ENCODE measurements around the gene TTN.
"Not testable (repeated sequence)": the region's sequence is repeated elsewhere in the genome, so short reads cannot be mapped to it uniquely, and the experiment has no call there.

Gene TTN

DNA sequence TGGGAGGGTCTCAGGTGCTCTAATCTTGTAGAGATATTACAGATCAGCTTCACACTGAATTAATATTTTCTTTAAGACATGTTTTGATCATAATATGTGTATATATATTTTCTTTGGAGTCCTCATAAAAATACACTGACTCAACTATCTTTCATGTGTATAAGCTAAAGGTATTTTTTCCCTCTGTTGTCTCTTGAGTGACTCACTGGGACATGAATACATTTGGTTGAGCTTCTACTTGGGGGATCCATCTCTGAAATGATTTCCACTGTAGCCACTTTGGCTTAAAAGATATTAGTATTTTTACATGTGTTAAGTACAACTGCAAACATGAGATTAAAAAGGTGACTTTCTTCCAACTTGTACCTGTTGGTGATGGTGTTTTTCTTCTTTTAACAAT, 140.8 kb downstream of the TTN start:
- no peak for DNase-seq (ENCODE audit: low read depth in 3 of 3, low spot score in 1 of 3)

GRCh38 chr2:178658480-178658879, 148.7 kb downstream of the TTN start:
- not testable (repeated sequence) for DNase-seq (ENCODE audit: low read depth in 3 of 3, low spot score in 1 of 3)

DNA sequence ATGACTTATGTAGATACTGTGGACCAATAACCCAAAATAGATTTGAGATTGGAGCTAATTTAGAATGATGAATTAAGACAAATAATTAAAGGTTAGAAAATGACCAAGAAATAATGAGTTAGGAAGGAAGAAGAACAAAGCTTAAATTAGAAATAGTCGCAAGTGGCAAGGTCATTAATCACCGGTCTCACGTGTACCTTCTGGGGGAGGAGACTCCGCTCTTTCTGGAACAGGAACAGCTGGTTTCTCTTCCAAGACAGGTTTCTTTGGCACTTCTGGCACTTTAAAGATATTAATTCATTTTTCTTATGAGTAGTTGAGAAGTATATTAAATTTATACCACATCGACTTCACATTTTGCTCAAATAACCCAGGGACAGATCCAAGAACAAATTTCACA, 156.7 kb downstream of the TTN start:
- no peak for DNase-seq (ENCODE audit: low read depth in 3 of 3, low spot score in 1 of 3)

DNA sequence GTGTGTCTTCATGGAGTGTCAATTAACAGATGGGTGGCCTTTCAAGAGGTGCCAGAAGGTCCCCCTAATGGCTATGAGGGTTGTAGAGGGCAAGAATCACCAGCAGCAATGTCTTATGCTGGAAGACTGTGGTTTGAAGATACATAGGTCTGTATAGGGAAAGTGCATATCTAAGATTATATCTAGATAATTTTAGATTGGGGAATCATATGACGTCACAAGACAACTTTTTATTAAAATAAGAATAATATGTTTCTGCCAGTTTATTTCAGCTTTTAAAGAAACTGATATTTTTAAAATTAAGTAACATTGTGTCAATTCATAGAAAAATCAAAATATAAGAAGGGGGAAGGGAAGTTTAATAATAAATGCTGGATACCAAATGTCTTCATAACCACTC, 162.3 kb downstream of the TTN start:
- DNase-seq (ENCODE audit: low read depth in 3 of 3, low spot score in 1 of 3) = no peak

- DNase-seq (ENCODE audit: low read depth in 3 of 3, low spot score in 1 of 3) = no peak
These were observed 165.7 kb downstream of the TTN start for GRCh38 chr2:178641498-178641897.

DNA sequence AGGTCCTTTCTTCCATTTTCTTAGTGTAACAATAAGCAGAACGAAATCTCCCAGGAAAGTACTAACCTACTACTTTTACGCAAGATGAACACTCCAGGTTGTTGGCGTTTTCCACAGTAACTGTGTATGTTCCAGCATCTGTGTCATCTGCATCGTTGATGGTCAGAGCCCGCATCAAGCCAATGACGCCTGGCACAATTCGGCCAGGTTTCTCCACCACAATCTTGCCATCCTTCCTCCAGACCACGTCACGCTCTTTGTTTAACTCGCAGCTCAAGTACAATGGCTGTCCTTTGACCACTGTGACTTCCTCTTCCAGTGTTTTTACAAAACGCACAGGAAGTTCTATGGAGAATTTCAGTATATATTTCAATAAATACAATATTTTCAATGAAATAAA, 171.3 kb downstream of the TTN start:
- no peak for DNase-seq (ENCODE audit: low read depth in 3 of 3, low spot score in 1 of 3)

DNA sequence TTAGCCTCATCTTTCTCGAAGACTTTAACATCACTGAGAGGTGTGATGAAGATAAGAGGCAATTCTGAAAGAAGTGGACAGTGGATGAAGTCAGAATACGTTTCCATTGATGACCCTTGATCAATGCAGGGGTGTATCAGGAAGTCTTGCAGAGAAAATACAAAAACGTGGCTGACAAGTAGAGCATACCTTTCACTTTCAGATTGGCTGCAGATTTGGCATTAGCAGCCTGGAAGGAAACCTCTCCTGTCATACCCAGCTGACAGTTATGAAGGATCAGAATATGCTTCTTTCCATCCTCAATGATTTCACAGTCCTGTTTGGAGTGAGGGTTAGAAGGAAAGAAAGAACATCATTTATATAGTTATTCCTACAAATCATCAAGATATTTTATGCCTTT, 174.5 kb downstream of the TTN start:
- no peak for DNase-seq (ENCODE audit: low read depth in 3 of 3, low spot score in 1 of 3)

GRCh38 chr2:178630581-178630980, 176.6 kb downstream of the TTN start:
- no peak for DNase-seq (ENCODE audit: low read depth in 3 of 3, low spot score in 1 of 3)

GRCh38 chr2:178629463-178629862, 177.8 kb downstream of the TTN start:
- no peak for DNase-seq (ENCODE audit: low read depth in 3 of 3, low spot score in 1 of 3)

GRCh38 chr2:178628605-178629004, 178.6 kb downstream of the TTN start:
- DNase-seq (ENCODE audit: low read depth in 3 of 3, low spot score in 1 of 3) = no peak

DNA sequence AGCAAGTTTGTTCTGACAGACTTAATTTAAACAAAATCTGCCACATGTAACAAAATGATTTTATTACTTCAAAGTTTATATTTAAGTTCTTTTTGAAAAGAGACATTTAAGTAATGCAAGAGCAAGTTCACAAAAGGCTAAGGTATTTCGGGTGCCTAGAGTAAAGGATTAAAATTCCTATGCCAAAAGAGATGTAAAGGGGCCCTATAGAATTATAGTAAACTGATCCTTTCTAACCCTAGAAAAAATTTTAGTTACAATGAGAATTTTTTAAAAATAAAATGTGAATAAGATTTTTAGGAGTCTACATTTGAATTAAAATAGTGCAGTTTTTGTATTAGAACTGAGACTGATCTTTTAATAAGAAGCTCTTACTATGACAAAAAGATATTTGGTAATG, 179.8 kb downstream of the TTN start:
- DNase-seq (ENCODE audit: low read depth in 3 of 3, low spot score in 1 of 3) = no peak

- no peak for DNase-seq (ENCODE audit: low read depth in 3 of 3, low spot score in 1 of 3)
These were observed 191.3 kb downstream of the TTN start for GRCh38 chr2:178615969-178616368.

- DNase-seq (ENCODE audit: low read depth in 3 of 3, low spot score in 1 of 3) = no peak
These were observed 204.3 kb downstream of the TTN start for GRCh38 chr2:178602901-178603300.

GRCh38 chr2:178592655-178593054, 214.6 kb downstream of the TTN start:
- DNase-seq (ENCODE audit: low read depth in 3 of 3, low spot score in 1 of 3) = no peak

DNA sequence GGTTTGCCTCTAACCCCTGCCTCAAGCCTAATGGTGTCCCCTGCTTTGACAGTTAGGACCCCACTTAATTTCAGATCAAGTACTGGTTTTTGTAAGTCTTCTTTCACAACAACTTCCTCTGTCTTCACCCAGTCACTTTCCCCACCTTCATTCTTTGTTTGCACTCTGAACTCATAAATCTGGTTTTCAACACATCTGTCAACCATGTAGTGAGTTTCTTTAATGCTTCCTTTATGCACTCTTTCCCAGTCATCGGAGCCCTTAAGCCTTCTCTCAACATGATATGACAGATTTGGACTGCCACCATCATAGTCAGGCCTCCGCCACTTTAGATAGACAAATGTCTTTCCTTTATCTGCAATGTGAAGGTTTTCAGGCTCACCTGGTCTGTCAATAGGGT, 217.9 kb downstream of the TTN start:
- no peak for DNase-seq (ENCODE audit: low read depth in 3 of 3, low spot score in 1 of 3)

DNA sequence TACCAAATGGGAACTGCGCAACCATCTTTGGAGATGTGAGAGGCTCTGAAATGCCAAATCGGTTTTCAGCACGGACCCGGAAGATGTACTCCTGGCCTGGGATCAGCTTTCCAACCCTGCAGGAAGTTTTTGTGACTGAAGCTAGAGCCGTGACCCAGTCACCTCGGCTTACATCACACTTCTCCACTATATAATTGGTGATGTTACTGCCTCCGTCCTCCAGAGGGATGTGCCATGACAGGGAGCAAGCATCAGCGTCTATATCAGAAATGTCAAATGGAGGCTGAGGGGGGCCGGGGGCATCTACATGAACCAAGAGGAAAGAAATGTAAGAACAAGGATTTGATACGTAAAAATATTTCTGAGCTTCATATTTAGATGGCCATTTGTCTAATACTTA, 222.6 kb downstream of the TTN start:
- no peak for DNase-seq (ENCODE audit: low read depth in 3 of 3, low spot score in 1 of 3)

GRCh38 chr2:178579006-178579405, 228.2 kb downstream of the TTN start:
- DNase-seq (ENCODE audit: low read depth in 3 of 3, low spot score in 1 of 3) = no peak

- no peak for DNase-seq (ENCODE audit: low read depth in 3 of 3, low spot score in 1 of 3)
These were observed 232.4 kb downstream of the TTN start for GRCh38 chr2:178574789-178575188.

DNA sequence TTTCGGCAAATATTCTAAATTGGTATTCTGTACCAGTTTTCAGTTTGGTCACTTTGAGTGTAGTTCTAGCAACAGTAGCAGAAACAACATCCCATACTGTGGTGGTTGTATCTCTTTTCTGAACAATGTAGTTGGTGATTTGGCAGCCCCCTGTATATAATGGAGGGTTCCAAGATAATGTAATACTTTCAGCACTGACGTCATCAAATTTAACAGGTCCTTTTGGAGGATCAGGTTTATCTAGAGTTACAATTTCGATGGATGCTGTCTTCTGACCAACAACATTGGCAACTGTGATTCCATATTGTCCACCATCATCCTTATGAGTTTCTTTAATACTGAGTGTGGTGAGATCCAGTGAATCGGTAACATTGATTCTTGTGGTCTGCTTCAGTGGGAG, 239.0 kb downstream of the TTN start:
- DNase-seq (ENCODE audit: low read depth in 3 of 3, low spot score in 1 of 3) = no peak

GRCh38 chr2:178553047-178553446, 254.2 kb downstream of the TTN start:
- no peak for DNase-seq (ENCODE audit: low read depth in 3 of 3, low spot score in 1 of 3)

DNA sequence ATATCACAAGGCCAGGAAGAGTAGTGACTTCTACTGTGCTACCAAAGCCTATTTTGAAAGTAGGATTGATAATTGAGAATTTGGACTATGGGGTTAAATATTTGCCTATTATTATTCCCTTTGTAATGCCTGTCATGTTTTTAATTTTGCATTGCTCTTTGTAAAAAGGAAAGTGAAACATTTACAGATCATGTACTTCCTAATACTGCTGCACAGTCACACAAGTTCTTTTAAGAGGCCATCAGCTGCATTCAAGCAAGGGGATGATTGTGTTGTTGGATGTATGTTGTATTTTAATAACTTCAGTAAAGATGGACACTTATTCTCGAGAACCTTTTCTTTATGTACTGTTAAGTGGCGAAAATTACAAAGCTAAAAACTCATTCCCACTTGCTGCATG, 256.9 kb downstream of the TTN start:
- no peak for DNase-seq (ENCODE audit: low read depth in 3 of 3, low spot score in 1 of 3)

DNA sequence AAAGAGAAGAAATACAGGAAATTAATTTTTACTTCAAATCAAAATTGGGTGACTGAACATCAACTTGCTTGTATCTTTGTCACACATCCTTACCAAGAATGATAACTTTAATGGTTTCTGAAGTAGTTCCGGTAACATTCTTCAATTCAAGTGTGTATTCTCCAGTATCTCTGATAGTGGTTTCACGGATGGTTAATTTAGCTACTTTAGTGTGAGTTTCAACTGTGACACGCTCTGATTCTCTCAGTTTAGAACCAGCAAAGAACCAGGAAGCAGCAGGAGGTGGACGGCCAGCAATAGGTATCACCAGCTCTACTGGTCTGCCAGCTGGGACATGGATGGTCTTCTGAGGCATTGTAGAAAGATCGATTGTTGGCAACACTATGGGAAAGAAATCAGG, 264.7 kb downstream of the TTN start:
- no peak for DNase-seq (ENCODE audit: low read depth in 3 of 3, low spot score in 1 of 3)

- DNase-seq (ENCODE audit: low read depth in 3 of 3, low spot score in 1 of 3) = no peak
These were observed 265.1 kb downstream of the TTN start for GRCh38 chr2:178542161-178542560.

- DNase-seq (ENCODE audit: low read depth in 3 of 3, low spot score in 1 of 3) = no peak
These were observed 271.2 kb downstream of the TTN start for GRCh38 chr2:178536037-178536436.

Measured in stimulated activated CD4-positive, alpha-beta T cell treated with anti-CD3 and anti-CD28 coated beads, TNF-alpha, amount 100 ng/mL, for 1 hour (primary cell).